IMR-90 (cell line): ENCODE data around the gene CPLX3. TPM values are rescaled to one million over a fixed set of nuclear protein-coding genes. Genes with fewer than 3 reads are reported as not detected.

ENCODE experiments used
- ATAC-seq: fragments of 200-7000 bp; cut with Tn5 transposase; 2 replicates; pipeline ENCODE4 v1.9.1; 2020; ENCODE audit warnings: low read depth, mild to moderate bottlenecking, moderate library complexity
- BruUV-seq: library from RNA; stranded (reverse); fragments of 400-500 nt; replicated peaks from 2 replicates; lab custom pipeline; 2021; lab: Mats Ljungman, UMichigan
- CTCF ChIA-PET: fragments of 300-600 bp; formaldehyde crosslinking; extraction: SDS; loops from one replicate; lab custom pipeline; 2021; ENCODE audit warnings: antibody characterized with exemption; lab: Yijun Ruan, JAX
- POLR2A ChIA-PET: fragments of 300-600 bp; sonication (Branson Sonifier 250); formaldehyde crosslinking; loops from one replicate; lab custom pipeline; 2022; ENCODE audit warnings: antibody characterized with exemption; ENCODE audit not compliant: unreplicated experiment; lab: Charles Lee
- DNase-seq: peaks from one replicate; pipeline ENCODE4 v3.0.0; 2013
- H2AFZ ChIP-seq: replicated peaks from 2 replicates; pipeline ENCODE3; 2013; ENCODE audit warnings: low read length, mild to moderate bottlenecking; ENCODE audit not compliant: poor library complexity
- H2AK5ac ChIP-seq: 2 replicates; pipeline ENCODE4 v1.6.1; 2013; ENCODE audit warnings: low read depth, low read length, inconsistent platforms
- H2AK9ac ChIP-seq: replicated peaks from 2 replicates; pipeline ENCODE3; 2013; ENCODE audit warnings: mild to moderate bottlenecking, low read depth, low read length, moderate library complexity; ENCODE audit not compliant: poor library complexity
- H2BK120ac ChIP-seq: 2 replicates; pipeline ENCODE4 v1.6.1; 2013; ENCODE audit warnings: low read depth, low read length, inconsistent platforms
- H2BK15ac ChIP-seq: 3 replicates; pipeline ENCODE4 v1.6.1; 2013; ENCODE audit warnings: low read depth, low read length, inconsistent platforms
- H2BK20ac ChIP-seq: 2 replicates; pipeline ENCODE4 v1.6.1; 2013; ENCODE audit warnings: low read depth, mild to moderate bottlenecking, inconsistent platforms, low read length, moderate library complexity
- H2BK5ac ChIP-seq: 2 replicates; pipeline ENCODE4 v1.6.1; 2013; ENCODE audit warnings: mild to moderate bottlenecking, low read depth, low read length, inconsistent platforms; ENCODE audit not compliant: poor library complexity, severe bottlenecking
- H3K14ac ChIP-seq: replicated peaks from 2 replicates; pipeline ENCODE4 v1.6.1; 2013; ENCODE audit warnings: low read depth, low read length, inconsistent platforms
- H3K18ac ChIP-seq: 2 replicates; pipeline ENCODE4 v1.6.1; 2013; ENCODE audit warnings: low read depth, low read length, control low read depth
- H3K23ac ChIP-seq: 2 replicates; pipeline ENCODE4 v1.6.1; 2013; ENCODE audit warnings: low read depth, low read length, inconsistent platforms
- H3K27ac ChIP-seq: 2 replicates; pipeline ENCODE4 v1.5.1; 2013; ENCODE audit warnings: mild to moderate bottlenecking, control low read depth, low read length; ENCODE audit not compliant: insufficient read depth
- H3K27me3 ChIP-seq: 2 replicates; pipeline ENCODE4 v1.6.1; 2013; ENCODE audit warnings: low read length; ENCODE audit not compliant: control insufficient read depth, insufficient read depth
- H3K36me3 ChIP-seq: 2 replicates; pipeline ENCODE4 v1.6.1; 2013; ENCODE audit warnings: low read length, mixed read lengths; ENCODE audit not compliant: control insufficient read depth, insufficient read depth
- H3K4ac ChIP-seq: 2 replicates; pipeline ENCODE4 v1.6.1; 2013; ENCODE audit warnings: low read depth, low read length, inconsistent platforms
- H3K4me1 ChIP-seq: 2 replicates; pipeline ENCODE4 v1.6.1; 2013; ENCODE audit warnings: low read length, mixed read lengths; ENCODE audit not compliant: control insufficient read depth, insufficient read depth
- H3K4me2 ChIP-seq: 2 replicates; pipeline ENCODE4 v1.6.1; 2013; ENCODE audit warnings: low read depth, mild to moderate bottlenecking, control low read depth, low read length, moderate library complexity
- H3K4me3 ChIP-seq: 2 replicates; pipeline ENCODE4 v1.5.1; 2013; ENCODE audit warnings: low read depth, mild to moderate bottlenecking, control low read depth, low read length, moderate library complexity; ENCODE audit not compliant: insufficient read depth
- H3K56ac ChIP-seq: 2 replicates; pipeline ENCODE4 v1.6.1; 2013; ENCODE audit warnings: low read length, inconsistent platforms; ENCODE audit not compliant: insufficient read depth; ENCODE audit errors: extremely low read depth
- H3K79me1 ChIP-seq, 2 experiments: 2 replicates each; pipeline ENCODE4 v1.6.1; 2013; ENCODE audit warnings: low read length in 2 of 2, inconsistent platforms in 1 of 2, low read depth in 1 of 2
- H3K9ac ChIP-seq: 2 replicates; pipeline ENCODE4 v1.6.1; 2013; ENCODE audit warnings: low read depth, low read length, control low read depth
- H3K9me1 ChIP-seq: 2 replicates; pipeline ENCODE4 v1.6.1; 2013; ENCODE audit warnings: low read length, inconsistent platforms; ENCODE audit not compliant: insufficient read depth
- H3K9me3 ChIP-seq: 2 replicates; pipeline ENCODE4 v1.6.1; 2013; ENCODE audit warnings: low read length; ENCODE audit not compliant: control insufficient read depth, insufficient read depth
- H4K20me1 ChIP-seq: 2 replicates; pipeline ENCODE4 v1.6.1; 2013; ENCODE audit warnings: low read length, inconsistent platforms; ENCODE audit not compliant: insufficient read depth
- H4K5ac ChIP-seq: 2 replicates; pipeline ENCODE4 v1.6.1; 2013; ENCODE audit warnings: mild to moderate bottlenecking, low read depth, low read length, control low read depth
- H4K8ac ChIP-seq, 2 experiments: 2 replicates each; pipeline ENCODE4 v1.6.1; 2013; ENCODE audit warnings: low read depth in 2 of 2, low read length in 2 of 2, control low read depth in 1 of 2, inconsistent platforms in 1 of 2
- H4K91ac ChIP-seq: 2 replicates; pipeline ENCODE4 v1.6.1; 2013; ENCODE audit warnings: low read depth, low read length, inconsistent platforms; ENCODE audit not compliant: insufficient read depth
- CHD1 ChIP-seq: IDR thresholded peaks from 2 replicates; pipeline ENCODE4 v1.6.1; 2012; ENCODE audit warnings: low read depth, low read length, improper control_type of control experiment
- FOS ChIP-seq: fragments of 150-350 bp; IDR thresholded peaks from 2 replicates; pipeline ENCODE4 v1.6.1; 2016; ENCODE audit warnings: low read depth, low read length
- MAZ ChIP-seq: IDR thresholded peaks from 2 replicates; pipeline ENCODE4 v1.6.1; 2012; ENCODE audit warnings: low read depth, mild to moderate bottlenecking, low read length, improper control_type of control experiment, moderate library complexity, borderline replicate concordance
- RFX5 ChIP-seq: IDR thresholded peaks from 2 replicates; pipeline ENCODE4 v1.8.0; 2012; ENCODE audit warnings: low read depth, mild to moderate bottlenecking, low read length, moderate library complexity
- SMC3 ChIP-seq: fragments of 150-350 bp; IDR thresholded peaks from 2 replicates; pipeline ENCODE4 v1.6.1; 2016; ENCODE audit warnings: low read depth, mild to moderate bottlenecking, antibody characterized with exemption, low read length, moderate library complexity
- WGBS, 2 experiments: methylation state at CpG; one replicate each; pipeline versions ENCODE4 v1.1.5 to v1.1.7; 2013; ENCODE audit warnings: missing lambda C conversion rate in 2 of 2; ENCODE audit not compliant: insufficient read length in 1 of 2; ENCODE audit errors: extremely low coverage in 2 of 2; 5-methylcytosine and 5-hydroxymethylcytosine counted together
- dilution Hi-C: fragments of 300-500 bp; cut with HindIII; formaldehyde crosslinking; loops from one replicate; pipeline ENCODE4 v1.14.3; 2018; ENCODE audit warnings: low sequenced_read_pairs; ENCODE audit not compliant: unreplicated experiment
- in situ Hi-C: fragments of 300-500 bp; cut with MboI; formaldehyde crosslinking; loops from 3 replicates; pipeline ENCODE4 v1.14.3; 2019; ENCODE audit warnings: low sequenced_read_pairs, inconsistent platforms, mixed read lengths
- intact Hi-C: fragments of 100-400 bp; cut with micrococcal nuclease; formaldehyde crosslinking; loops from 2 replicates; pipeline ENCODE4 v1.10.0; 2022
- polyA plus RNA-seq, 3 experiments: library from polyadenylated mRNA; depleted of rRNA; stranded (reverse); fragments of >200 nt; gene quantifications; 2 replicates each; pipeline ENCODE4 v1.2.3, GENCODE V29; 2012; ENCODE audit warnings: low replicate concordance in 1 of 3
- total RNA-seq: library from RNA; depleted of rRNA; stranded (reverse); fragments of >200 nt; gene quantifications from 2 replicates; pipeline ENCODE4 v1.2.3, GENCODE V29; 2012

CPLX3 gene
- total and polyA plus RNA-seq, 2 of the 4 experiments (the other 2 are of a cell fraction): not detected

GRCh38 chr15:74844319-74845207 is 18.1 kb downstream of the CPLX3 start:
- no TSS peak for BruUV-seq
- H2BK20ac ChIP-seq: no peak overlapping the region
- POLR2A ChIA-PET: no interaction called here

More at GRCh38 chr15:74844319-74845207, 18.1 kb downstream of the CPLX3 start:
- WGBS, 2 experiments: 85% methylated on average over 3 of the region's 12 CpGs; no CpG with 5 or more reads in 1 of the 2 experiments
- in situ Hi-C loops: no loop called here
- TF ChIP-seq MAZ: no peak
- no peak for TF ChIP-seq FOS
- TF ChIP-seq CHD1: no peak
- TF ChIP-seq RFX5: no peak
- TF ChIP-seq SMC3: no peak
- no peaks in the 10 kb centered on the region for H3K27me3 ChIP-seq
- intact Hi-C loops: loop anchor here (5.0 kb wide), 2 partner anchors 48 to 63 kb away; partner anchors contain the start of genes FAM219B and MPI
- no peak overlapping the region for H3K9ac ChIP-seq
- H3K27ac ChIP-seq: no peak overlapping the region
- dilution Hi-C loops: no loop called here
- H2BK120ac ChIP-seq: no peak overlapping the region
- no peaks in the 10 kb centered on the region for H4K20me1 ChIP-seq
- no peak overlapping the region for H4K8ac ChIP-seq
- H4K5ac ChIP-seq: no peak overlapping the region
- ATAC-seq (no peak), DNase-seq (no peak)
- H2AK9ac ChIP-seq: peak overlapping the region; percentile 94
- no peaks in the 10 kb centered on the region for H3K9me3 ChIP-seq
- H3K4ac ChIP-seq: no peak overlapping the region
- no peak overlapping the region for H2AFZ ChIP-seq
- H2BK15ac ChIP-seq: no peak overlapping the region
- H3K18ac ChIP-seq: no peak overlapping the region
- no peak overlapping the region for H3K23ac ChIP-seq
- no peak overlapping the region for H3K56ac ChIP-seq
- no peak overlapping the region for H3K4me3 ChIP-seq
- 0 out of 2 replicates have a peak, but pooled peaks cover 3% of the 10 kb centered on the region for H3K9me1 ChIP-seq
- H3K4me2 ChIP-seq: no peak overlapping the region
- no peak overlapping the region for H3K14ac ChIP-seq
- H4K91ac ChIP-seq: no peak overlapping the region
- peaks cover 4% of the 10 kb centered on the region; the same call in 1 of the 2 replicates for H3K4me1 ChIP-seq
- CTCF ChIA-PET: no interaction called here
- no peak overlapping the region for H2BK5ac ChIP-seq
- H3K79me1 ChIP-seq: peaks cover 0 to 17% of the 10 kb centered on the region in 2 experiments; a peak in 1 of 4 replicates
- H2AK5ac ChIP-seq: no peak overlapping the region
- peaks cover 24% of the 10 kb centered on the region for H3K36me3 ChIP-seq
